NCI-H748 (cell line): ENCODE data around the gene SHC4.
"Not testable (repeated sequence)": the region's sequence is repeated elsewhere in the genome, so short reads cannot be mapped to it uniquely, and the experiment has no call there.

Source experiments
- DNase-seq: peaks from one replicate; lab custom pipeline; 2025; ENCODE audit not compliant: unreplicated experiment; lab: John Stamatoyannopoulos, UW

The SHC4 gene

DNA sequence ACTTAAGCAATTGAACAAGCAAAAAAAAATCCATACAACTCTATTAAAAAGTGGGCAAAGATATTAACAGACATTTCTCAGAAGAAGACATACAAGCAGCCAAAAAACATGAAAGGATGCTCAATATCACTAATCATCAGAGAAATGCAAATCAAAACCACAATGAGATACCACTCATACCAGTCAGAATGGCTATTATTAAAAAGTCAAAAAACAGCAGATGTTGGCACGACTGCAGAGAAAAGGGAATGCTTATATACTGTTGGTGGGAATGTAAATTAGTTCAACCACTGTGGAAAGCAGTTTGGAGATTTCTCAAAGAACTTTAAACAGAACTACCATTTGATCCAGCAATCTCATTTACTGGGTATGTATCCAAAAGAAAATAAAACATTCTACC is 7.2 kb upstream of the SHC4 start:
- not testable (repeated sequence) for DNase-seq

GRCh38 chr15:48968066-48968465 is 4.3 kb upstream of the SHC4 start:
- DNase-seq: no peak

GRCh38 chr15:48967336-48967735 is 3.6 kb upstream of the SHC4 start:
- no peak for DNase-seq

GRCh38 chr15:48966595-48967301 is 3.0 kb upstream of the SHC4 start:
- no peak for DNase-seq

GRCh38 chr15:48965972-48966371 is 2.3 kb upstream of the SHC4 start:
- DNase-seq: no peak

DNA sequence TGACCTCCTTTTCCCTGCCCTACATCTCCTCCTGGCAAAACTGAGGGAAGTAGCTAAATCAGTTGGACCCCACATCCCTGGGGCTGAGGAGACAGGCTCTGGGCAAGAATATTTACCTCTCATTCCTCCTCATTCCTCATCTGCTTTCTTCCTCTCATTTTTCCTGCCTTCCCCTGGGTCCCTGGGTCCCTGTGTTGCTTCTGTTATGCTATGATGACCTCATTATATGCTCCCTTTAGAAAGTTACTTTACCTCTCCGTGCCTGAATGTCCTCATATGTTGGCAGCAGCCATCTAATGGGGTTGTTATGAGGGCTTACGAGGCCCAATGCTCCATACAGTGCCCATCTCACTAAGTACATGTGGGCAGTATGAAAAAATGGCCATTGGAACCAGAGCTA is 1.2 kb upstream of the SHC4 start:
- DNase-seq: no peak

- DNase-seq: peak; percentile 53
Observed at GRCh38 chr15:48962662-48963523, 826 bp downstream of the SHC4 start.

DNA sequence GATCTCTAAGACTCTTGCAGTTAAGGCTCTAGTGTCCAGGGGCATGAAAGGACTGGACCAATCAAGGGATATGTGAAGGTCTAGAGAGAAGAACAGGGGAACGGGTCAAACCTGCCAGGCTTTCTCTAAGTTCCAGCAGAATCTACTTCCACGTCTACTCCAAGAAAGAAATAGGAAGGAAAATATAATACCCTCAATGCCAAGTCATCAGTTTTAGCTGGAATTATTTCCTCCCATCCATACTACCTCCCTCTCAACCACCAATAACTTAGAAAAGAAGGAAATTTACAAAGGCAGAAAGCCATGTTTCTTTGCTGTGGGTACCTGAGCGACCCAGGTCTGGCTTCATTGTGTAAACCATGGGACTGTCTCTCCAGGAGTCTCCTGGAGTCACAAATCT is 7.8 kb downstream of the SHC4 start:
- no peak for DNase-seq

DNA sequence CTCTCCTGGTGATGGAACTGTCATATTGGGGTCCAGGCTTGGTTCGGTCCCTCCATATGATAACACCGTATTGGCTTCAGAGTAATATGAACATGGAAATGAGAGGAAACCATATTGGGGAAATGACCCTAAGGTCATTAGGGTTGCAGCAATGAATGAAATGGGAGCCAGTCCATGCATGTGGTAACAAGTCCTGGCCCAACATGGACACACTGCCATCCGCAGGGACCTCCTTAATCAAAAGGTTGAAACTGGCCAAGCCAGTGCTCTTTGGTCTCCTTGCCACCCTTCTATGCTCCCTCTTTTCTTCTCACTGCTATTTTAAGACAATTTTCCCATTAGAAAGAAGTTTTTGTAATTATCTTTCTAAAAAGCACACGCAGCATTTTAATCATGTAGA is 8.3 kb downstream of the SHC4 start:
- no peak for DNase-seq

GRCh38 chr15:48954538-48954937 is 9.2 kb downstream of the SHC4 start:
- no peak for DNase-seq

DNA sequence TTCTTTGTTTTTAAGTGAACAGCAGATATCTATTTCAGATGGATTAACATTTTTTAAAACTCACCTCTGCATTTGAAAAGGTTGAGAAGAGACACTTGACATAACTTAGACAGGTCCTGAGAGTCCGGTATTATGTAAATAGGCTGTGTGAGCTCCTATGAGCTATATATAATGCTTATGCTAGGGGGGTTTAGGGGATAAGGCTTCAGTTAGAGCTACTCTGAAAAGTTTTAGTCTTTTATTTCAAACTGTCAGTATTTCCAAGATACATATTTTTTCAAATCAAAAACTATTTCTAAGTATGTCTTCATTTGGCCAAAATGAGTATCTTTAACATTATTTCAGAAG is 16.9 kb downstream of the SHC4 start:
- no peak for DNase-seq

DNA sequence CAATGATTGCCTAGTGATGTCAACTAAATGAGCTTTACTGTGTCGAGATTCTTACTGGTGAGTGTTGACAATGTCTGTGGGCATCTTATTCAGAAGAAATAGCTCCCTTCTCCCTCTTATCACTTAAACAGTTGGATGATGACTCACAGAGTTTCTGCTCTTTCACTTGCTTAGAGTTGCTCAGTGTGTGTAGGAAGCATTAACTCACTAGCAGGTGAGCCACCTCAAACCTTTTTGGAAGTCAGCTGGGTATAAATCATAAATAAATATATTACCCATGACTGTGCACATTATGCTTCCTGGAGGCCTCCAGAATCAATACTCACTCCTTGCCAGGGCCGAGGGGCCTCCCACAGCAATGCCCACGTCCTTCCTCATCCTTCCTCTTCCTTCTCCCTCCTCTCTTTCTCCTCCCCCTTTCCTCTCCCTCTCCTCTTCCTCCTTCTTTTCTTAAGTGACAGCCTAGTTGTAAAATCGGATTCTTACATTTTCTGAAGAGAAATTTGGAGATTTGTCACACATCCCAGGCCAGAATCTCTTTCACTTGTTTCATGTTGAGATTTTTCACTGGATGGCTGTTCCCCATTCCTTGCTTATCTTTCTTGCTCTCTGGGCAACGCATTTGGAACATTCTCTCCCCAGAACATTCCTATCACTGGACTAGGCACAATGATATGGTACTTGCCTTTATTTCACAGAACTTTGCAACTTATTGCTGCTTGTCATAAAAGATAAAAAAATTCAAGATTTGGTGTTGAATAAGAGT is 17.5 kb downstream of the SHC4 start:
- no peak for DNase-seq

DNA sequence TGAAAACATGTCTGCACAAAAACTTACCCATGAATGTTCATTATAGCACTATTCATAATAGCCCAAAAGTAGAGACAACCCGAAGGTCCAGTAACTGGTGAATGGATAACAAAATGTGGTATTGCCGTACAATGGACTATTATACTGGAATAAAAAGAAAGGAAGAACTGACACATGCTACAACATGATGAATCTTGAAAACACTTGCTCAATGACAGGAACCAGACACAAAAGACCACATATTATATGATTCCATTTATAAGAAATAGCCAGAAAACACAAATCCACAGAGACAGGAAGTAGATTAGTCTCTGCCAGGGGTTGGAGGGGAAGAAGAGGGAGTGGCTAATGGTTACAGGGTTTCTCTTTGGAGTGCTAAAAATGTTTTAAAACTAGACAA is 18.3 kb downstream of the SHC4 start:
- DNase-seq: no peak

DNA sequence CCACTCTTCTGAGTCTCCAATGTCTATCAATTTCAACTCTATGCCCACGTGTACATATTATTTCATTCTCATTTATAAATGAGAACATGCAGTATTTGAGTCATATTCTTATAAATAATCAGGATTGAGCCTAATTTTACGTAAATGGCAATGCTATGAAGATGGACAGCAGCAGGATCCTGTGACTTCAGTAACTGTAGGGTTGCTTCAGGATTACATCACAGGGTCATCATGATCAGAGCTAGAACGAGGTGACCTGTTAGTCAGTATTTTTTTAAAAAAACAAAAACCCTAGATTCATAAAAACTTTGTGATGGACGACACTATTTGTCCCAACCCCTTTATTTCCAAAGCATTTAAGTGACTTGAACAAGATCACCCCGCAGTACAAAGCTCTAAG is 21.8 kb downstream of the SHC4 start:
- no peak for DNase-seq

- DNase-seq: no peak
Observed at GRCh38 chr15:48940508-48940907, 23.2 kb downstream of the SHC4 start.

DNA sequence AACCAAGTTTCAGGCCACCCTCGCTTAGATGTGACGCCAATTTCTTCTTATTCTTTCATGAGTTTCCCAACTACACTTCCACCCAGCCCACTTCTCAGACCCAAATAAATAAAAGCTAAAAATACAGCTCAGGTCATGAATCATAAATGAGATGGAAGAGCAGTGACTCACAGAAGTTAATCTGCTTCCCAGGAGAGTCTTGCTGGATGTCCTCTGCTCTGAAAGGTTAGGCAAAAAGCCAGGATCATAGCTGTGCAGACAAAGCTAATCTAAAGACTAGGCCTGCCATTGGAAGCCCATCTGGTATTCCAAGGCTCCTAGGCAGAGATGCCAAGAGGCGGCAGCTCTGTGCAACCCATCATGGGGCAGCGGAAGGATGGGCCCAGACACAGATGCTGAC is 24.1 kb downstream of the SHC4 start:
- DNase-seq: no peak

GRCh38 chr15:48937886-48938285 is 25.8 kb downstream of the SHC4 start:
- no peak for DNase-seq

DNA sequence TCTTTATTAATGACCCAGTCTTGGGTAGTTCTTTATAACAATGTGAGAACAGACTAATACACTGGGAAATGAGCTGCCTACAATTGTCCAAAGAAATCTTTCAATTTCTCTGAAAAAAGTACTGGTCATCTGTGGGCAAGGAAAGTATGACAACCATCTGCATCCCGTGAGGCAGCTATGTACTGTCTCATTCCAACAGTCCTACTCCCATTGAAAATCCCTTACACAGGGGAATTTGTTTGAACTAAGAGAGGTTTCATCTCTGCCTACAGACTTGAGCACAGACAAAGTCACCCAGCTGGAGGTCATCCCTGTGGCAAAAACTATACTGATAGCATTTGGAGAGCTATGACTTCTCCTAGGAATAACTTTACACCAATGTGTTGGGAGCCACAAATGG is 27.1 kb downstream of the SHC4 start:
- DNase-seq: no peak

GRCh38 chr15:48935236-48935635 is 28.5 kb downstream of the SHC4 start:
- DNase-seq: no peak

DNA sequence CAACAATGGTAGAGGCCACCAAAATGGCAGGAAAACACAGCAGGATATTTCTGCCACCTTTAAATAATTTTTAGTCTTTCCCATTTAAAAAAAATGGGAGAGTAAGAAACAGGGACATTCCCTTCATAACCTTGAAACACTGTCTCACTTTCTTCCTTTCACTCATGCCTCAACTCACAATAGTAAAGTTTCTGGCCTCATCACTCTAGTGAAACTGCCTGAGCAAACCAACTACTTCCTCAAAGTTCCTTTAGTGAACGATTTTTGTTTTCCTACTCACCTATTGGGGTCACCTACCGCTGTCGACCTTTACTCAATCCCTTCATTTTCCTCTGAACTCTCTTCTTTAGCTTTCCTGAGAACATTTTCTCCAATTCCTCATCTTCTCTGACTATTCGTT is 33.0 kb downstream of the SHC4 start:
- no peak for DNase-seq

DNA sequence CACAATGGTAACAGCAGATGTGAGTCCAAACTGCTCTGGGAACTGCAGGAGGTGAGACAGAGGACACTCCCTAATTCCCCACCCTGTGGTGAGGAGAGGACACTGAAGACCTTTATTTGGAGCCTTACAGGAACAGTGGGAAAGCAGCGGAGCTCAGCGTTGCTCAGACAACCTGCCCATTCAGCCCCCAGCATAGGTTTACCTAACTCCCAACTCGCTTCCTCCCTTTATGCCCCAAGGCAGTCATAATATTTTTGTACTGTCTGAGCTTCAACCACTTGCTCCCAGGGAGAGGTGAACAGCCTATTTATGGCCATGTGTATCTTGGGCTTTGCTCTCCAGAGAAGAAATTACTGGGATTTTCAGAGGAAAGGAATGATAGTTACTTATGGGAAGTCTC is 34.1 kb downstream of the SHC4 start:
- DNase-seq: peak; percentile 7
